Measurements from ENCODE around the gene ATOX1.

- no peak for TF ChIP-seq CTCF (IDR thresholded peaks at IDR 0.05)
- no peak for TF ChIP-seq POLR2A (IDR thresholded peaks at IDR 0.05)
- no peak for TF ChIP-seq POLR2AphosphoS5 (IDR thresholded peaks at IDR 0.05)
Measured at GRCh38 chr5:151737431-151737830, 21.0 kb downstream of the ATOX1 start.
